ENCODE measurements around the gene CCDC60. TPM values are rescaled to one million over a fixed set of nuclear protein-coding genes. Genes with fewer than 3 reads are reported as not detected.

Gene CCDC60
- total RNA-seq, 1 donor from 2014 or later = not detected

DNA sequence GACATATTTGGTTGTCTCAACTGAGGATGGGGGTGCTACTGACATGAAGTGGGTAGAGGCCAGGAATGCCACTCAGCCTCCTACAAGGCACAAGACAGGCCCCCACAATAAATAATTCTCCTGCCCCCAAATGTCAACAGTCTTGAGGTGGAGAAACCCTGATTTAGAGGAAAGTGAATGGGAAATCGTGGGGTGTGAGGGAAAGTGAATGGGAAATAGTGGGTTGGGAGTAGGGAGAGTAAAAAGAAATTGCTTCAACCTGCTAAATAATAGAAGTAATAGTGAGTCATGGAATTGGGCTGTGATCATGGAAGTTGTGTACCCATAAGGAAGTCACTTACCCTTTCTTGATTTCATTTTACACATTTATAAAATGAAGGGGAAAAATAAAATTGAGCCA, 242.4 kb downstream of the CCDC60 start:
- peaks cover 6% of the 10 kb centered on the region for H3K4me1 ChIP-seq
- DNase-seq (no peak), ATAC-seq (no peak)
- H3K36me3 ChIP-seq = no peaks in the 10 kb centered on the region
- no peaks in the 10 kb centered on the region for H3K27me3 ChIP-seq
- no peak overlapping the region for H3K27ac ChIP-seq
- no peak overlapping the region for H3K4me3 ChIP-seq
- TF ChIP-seq, protein P1, sequence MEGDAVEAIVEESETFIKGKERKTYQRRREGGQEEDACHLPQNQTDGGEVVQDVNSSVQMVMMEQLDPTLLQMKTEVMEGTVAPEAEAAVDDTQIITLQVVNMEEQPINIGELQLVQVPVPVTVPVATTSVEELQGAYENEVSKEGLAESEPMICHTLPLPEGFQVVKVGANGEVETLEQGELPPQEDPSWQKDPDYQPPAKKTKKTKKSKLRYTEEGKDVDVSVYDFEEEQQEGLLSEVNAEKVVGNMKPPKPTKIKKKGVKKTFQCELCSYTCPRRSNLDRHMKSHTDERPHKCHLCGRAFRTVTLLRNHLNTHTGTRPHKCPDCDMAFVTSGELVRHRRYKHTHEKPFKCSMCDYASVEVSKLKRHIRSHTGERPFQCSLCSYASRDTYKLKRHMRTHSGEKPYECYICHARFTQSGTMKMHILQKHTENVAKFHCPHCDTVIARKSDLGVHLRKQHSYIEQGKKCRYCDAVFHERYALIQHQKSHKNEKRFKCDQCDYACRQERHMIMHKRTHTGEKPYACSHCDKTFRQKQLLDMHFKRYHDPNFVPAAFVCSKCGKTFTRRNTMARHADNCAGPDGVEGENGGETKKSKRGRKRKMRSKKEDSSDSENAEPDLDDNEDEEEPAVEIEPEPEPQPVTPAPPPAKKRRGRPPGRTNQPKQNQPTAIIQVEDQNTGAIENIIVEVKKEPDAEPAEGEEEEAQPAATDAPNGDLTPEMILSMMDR (IDR thresholded peaks at IDR 0.05) = no peak
- no peaks in the 10 kb centered on the region for H3K9me3 ChIP-seq
- intact Hi-C loops (cut with DNase I) = no loop called here

GRCh38 chr12:119578112-119578511, 243.6 kb downstream of the CCDC60 start:
- ATAC-seq (no peak), DNase-seq (no peak)
- TF ChIP-seq, protein P1 (IDR thresholded peaks at IDR 0.05) = no peak
- H3K27me3 ChIP-seq = no peaks in the 10 kb centered on the region
- H3K4me3 ChIP-seq = no peak overlapping the region
- H3K36me3 ChIP-seq = no peaks in the 10 kb centered on the region
- H3K4me1 ChIP-seq = peaks cover 6% of the 10 kb centered on the region
- H3K27ac ChIP-seq = no peak overlapping the region
- H3K9me3 ChIP-seq = no peaks in the 10 kb centered on the region
- intact Hi-C loops (cut with DNase I) = no loop called here

DNA sequence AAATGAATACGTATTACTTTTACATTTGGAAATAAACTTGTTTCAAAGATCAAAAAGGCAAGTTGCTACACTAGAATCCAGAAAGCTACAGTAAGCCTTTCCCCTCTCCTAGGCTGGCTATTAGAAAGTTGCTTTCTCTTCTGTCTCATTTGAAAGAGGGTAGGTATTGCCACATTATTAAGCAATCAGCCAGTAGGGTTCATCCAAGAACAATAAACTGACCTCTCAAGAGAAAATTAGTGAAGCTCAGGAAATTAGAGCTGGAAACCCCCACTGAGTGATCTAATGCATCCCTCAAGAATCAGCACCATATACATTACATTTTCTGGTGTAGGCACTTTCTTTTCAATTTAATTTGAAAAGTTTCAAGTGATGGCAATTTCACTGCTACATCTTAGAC, 254.6 kb downstream of the CCDC60 start:
- Histone ChIP-seq H3K27ac (no peak overlapping the region), H3K4me1 (peaks cover 5% of the 10 kb centered on the region), H3K36me3 (no peaks in the 10 kb centered on the region), H3K27me3 (peaks cover 14% of the 10 kb centered on the region), H3K9me3 (no peaks in the 10 kb centered on the region), H3K4me3 (no peak overlapping the region)
- intact Hi-C loops (cut with DNase I) = no loop called here
- TF ChIP-seq, protein P1 (IDR thresholded peaks at IDR 0.05) = no peak
- ATAC-seq (no peak), DNase-seq (no peak)

DNA sequence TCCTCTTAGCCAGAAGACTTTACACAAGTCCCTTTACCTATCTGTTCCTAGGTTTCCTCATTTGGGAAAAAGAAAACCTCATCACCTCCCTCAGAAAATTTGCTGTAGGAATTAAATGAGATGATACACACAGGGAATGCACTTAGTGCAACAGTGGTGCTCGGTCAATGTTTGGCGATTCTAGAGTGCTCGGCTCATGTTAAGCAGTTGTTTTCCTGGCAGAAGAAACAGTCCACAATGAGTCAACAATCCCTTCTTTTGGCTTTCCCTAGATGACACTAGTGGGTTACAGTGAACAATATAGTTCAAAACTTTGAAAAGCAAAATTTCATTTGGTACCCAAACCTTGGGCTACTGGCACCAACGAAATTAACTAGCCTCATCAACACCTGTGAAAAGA, 255.1 kb downstream of the CCDC60 start:
- no peak overlapping the region for H3K27ac ChIP-seq
- H3K4me1 ChIP-seq = peaks cover 5% of the 10 kb centered on the region
- intact Hi-C loops (cut with DNase I) = no loop called here
- TF ChIP-seq, protein P1 (IDR thresholded peaks at IDR 0.05) = no peak
- H3K9me3 ChIP-seq = no peaks in the 10 kb centered on the region
- DNase-seq (no peak), ATAC-seq (no peak)
- H3K4me3 ChIP-seq = no peak overlapping the region
- H3K27me3 ChIP-seq = peaks cover 19% of the 10 kb centered on the region
- H3K36me3 ChIP-seq = no peaks in the 10 kb centered on the region

Other genes starting within 250 kb of the CCDC60 start
- 70.0 TPM for gene HSPB8, start 155.8 kb upstream of the CCDC60 start, total RNA-seq

Measured in upper lobe of right lung (tissue), 1 donor.